Measurements from ENCODE around the gene KLHL29. TPM values are rescaled to one million over a fixed set of nuclear protein-coding genes. Genes with fewer than 3 reads are reported as not detected.

KLHL29 gene
- total and polyA plus RNA-seq, 2 experiments from 2014 or later, result 3.8 to 9.9 TPM

- no peaks in the 10 kb centered on the region for H3K9me2 ChIP-seq (replicated peaks; ENCODE audit: insufficient read depth)
- TF ChIP-seq EZH2phosphoT487 (IDR thresholded peaks at IDR 0.05; ENCODE audit: low read depth, severe bottlenecking, unreplicated experiment), result no peak
- TF ChIP-seq CTCF (IDR thresholded peaks at IDR 0.05; ENCODE audit: poor library complexity), result no peak
- TF ChIP-seq EZH2 (IDR thresholded peaks at IDR 0.05; ENCODE audit: borderline replicate concordance), result no peak
- no peaks in the 10 kb centered on the region for H3K9me3 ChIP-seq (ENCODE audit: low read depth)
- H2AFZ ChIP-seq, result no peak overlapping the region
- no peaks in the 10 kb centered on the region for H3K79me2 ChIP-seq
- peaks cover under 1% of the 10 kb centered on the region for H3K4me1 ChIP-seq (ENCODE audit: insufficient read depth)
- no peaks in the 10 kb centered on the region for H3K27me3 ChIP-seq
- WGBS (ENCODE audit: low lambda C conversion rate, missing lambda C conversion rate), result 83% methylated on average over 8 of the region's 8 CpGs
- no peak overlapping the region for H3K4me2 ChIP-seq
- H3K36me3 ChIP-seq (replicated peaks; ENCODE audit: insufficient read depth, low read depth), result no peaks in the 10 kb centered on the region
- DNase-seq (ENCODE audit: low spot score), result no peak
- H4K20me1 ChIP-seq (ENCODE audit: insufficient read depth, poor library complexity, severe bottlenecking), result no peaks in the 10 kb centered on the region
- no peak overlapping the region for H3K4me3 ChIP-seq
- H3K27ac ChIP-seq, result no peak overlapping the region
Observed at GRCh38 chr2:23413641-23414040, 28.7 kb downstream of the KLHL29 start.

GRCh38 chr2:23414106-23414505 lies 29.1 kb downstream of the KLHL29 start:
- Histone ChIP-seq H3K4me2 (no peak overlapping the region), H3K27ac (no peak overlapping the region)

GRCh38 chr2:23414871-23415270 lies 29.9 kb downstream of the KLHL29 start:
- H2AFZ ChIP-seq, result no peak overlapping the region
- 90% methylated on average over 4 of the region's 4 CpGs for WGBS (ENCODE audit: low lambda C conversion rate, missing lambda C conversion rate)
- H3K9me3 ChIP-seq (ENCODE audit: low read depth), result no peaks in the 10 kb centered on the region
- TF ChIP-seq CTCF (IDR thresholded peaks at IDR 0.05; ENCODE audit: poor library complexity), result peak; percentile 22
- TF ChIP-seq EZH2 (IDR thresholded peaks at IDR 0.05; ENCODE audit: borderline replicate concordance), result no peak
- peaks cover 8% of the 10 kb centered on the region for H3K4me1 ChIP-seq (ENCODE audit: insufficient read depth)
- no peaks in the 10 kb centered on the region for H3K79me2 ChIP-seq
- H4K20me1 ChIP-seq (ENCODE audit: insufficient read depth, poor library complexity, severe bottlenecking), result no peaks in the 10 kb centered on the region
- no peak overlapping the region for H3K27ac ChIP-seq
- no peak overlapping the region for H3K4me3 ChIP-seq
- H3K27me3 ChIP-seq, result no peaks in the 10 kb centered on the region
- H3K36me3 ChIP-seq (replicated peaks; ENCODE audit: insufficient read depth, low read depth), result no peaks in the 10 kb centered on the region
- no peak for DNase-seq (ENCODE audit: low spot score)
- H3K4me2 ChIP-seq, result no peak overlapping the region
- H3K9me2 ChIP-seq (replicated peaks; ENCODE audit: insufficient read depth), result no peaks in the 10 kb centered on the region

More at GRCh38 chr2:23414106-23414505, 29.1 kb downstream of the KLHL29 start:
- H4K20me1 ChIP-seq (ENCODE audit: insufficient read depth, poor library complexity, severe bottlenecking), result no peaks in the 10 kb centered on the region
- peaks cover 5% of the 10 kb centered on the region for H3K4me1 ChIP-seq (ENCODE audit: insufficient read depth)
- TF ChIP-seq EZH2phosphoT487 (IDR thresholded peaks at IDR 0.05; ENCODE audit: low read depth, severe bottlenecking, unreplicated experiment) (no peak), EZH2 (IDR thresholded peaks at IDR 0.05; ENCODE audit: borderline replicate concordance) (no peak), CTCF (IDR thresholded peaks at IDR 0.05; ENCODE audit: poor library complexity) (no peak)
- H3K4me3 ChIP-seq, result no peak overlapping the region
- H3K9me3 ChIP-seq (ENCODE audit: low read depth), result no peaks in the 10 kb centered on the region
- no peaks in the 10 kb centered on the region for H3K9me2 ChIP-seq (replicated peaks; ENCODE audit: insufficient read depth)
- no peaks in the 10 kb centered on the region for H3K36me3 ChIP-seq (replicated peaks; ENCODE audit: insufficient read depth, low read depth)
- 90% methylated on average over 7 of the region's 8 CpGs for WGBS (ENCODE audit: low lambda C conversion rate, missing lambda C conversion rate)
- no peaks in the 10 kb centered on the region for H3K27me3 ChIP-seq
- no peak overlapping the region for H2AFZ ChIP-seq
- H3K79me2 ChIP-seq, result no peaks in the 10 kb centered on the region
- no peak for DNase-seq (ENCODE audit: low spot score)

GRCh38 chr2:23417310-23417709 lies 32.3 kb downstream of the KLHL29 start:
- no peak for TF ChIP-seq CTCF (IDR thresholded peaks at IDR 0.05; ENCODE audit: poor library complexity)
- no peak for TF ChIP-seq EZH2phosphoT487 (IDR thresholded peaks at IDR 0.05; ENCODE audit: low read depth, severe bottlenecking, unreplicated experiment)
- TF ChIP-seq EZH2 (IDR thresholded peaks at IDR 0.05; ENCODE audit: borderline replicate concordance), result no peak
- H3K27me3 ChIP-seq, result no peaks in the 10 kb centered on the region
- no peak overlapping the region for H3K27ac ChIP-seq
- no peaks in the 10 kb centered on the region for H3K9me2 ChIP-seq (replicated peaks; ENCODE audit: insufficient read depth)
- no peaks in the 10 kb centered on the region for H3K36me3 ChIP-seq (replicated peaks; ENCODE audit: insufficient read depth, low read depth)
- no peaks in the 10 kb centered on the region for H4K20me1 ChIP-seq (ENCODE audit: insufficient read depth, poor library complexity, severe bottlenecking)
- H3K79me2 ChIP-seq, result no peaks in the 10 kb centered on the region
- no peak overlapping the region for H3K4me3 ChIP-seq
- peaks cover 8% of the 10 kb centered on the region for H3K4me1 ChIP-seq (ENCODE audit: insufficient read depth)
- 95% methylated on average over 12 of the region's 12 CpGs for WGBS (ENCODE audit: low lambda C conversion rate, missing lambda C conversion rate)
- H2AFZ ChIP-seq, result no peak overlapping the region
- no peak overlapping the region for H3K4me2 ChIP-seq
- no peaks in the 10 kb centered on the region for H3K9me3 ChIP-seq (ENCODE audit: low read depth)
- no peak for DNase-seq (ENCODE audit: low spot score)

Data from hepatocyte (in vitro differentiated cells).